Stimulated activated CD8-positive, alpha-beta memory T cell treated with anti-CD3 and anti-CD28 coated beads, Interleukin-4, amount 100 ng/mL, for 4 hours (primary cell): ENCODE data around the gene TADA2B.

ENCODE experiments used
- DNase-seq, 2 donors: peaks; one replicate each; pipeline ENCODE4 v3.0.0-alpha.2; 2020; ENCODE audit warnings: low read depth in 2 of 2, low spot score in 1 of 2

TADA2B gene

GRCh38 chr4:7043284-7044136 is at the start of gene TADA2B:
TSS of gene TADA2B (plus strand) at chr4:7043372. CDS start at chr4:7043580, 208 bp downstream.
- DNase-seq: peak in 1 of 2 donors; percentile 12

GRCh38 chr4:6996481-6996880 is 46.7 kb upstream of the TADA2B start:
- no peak for DNase-seq

- no peak for DNase-seq
These were observed 43.7 kb upstream of the TADA2B start for GRCh38 chr4:6999172-7000086.

GRCh38 chr4:7000421-7001176 is 42.6 kb upstream of the TADA2B start:
- DNase-seq: no peak

- no peak for DNase-seq
These were observed 41.9 kb upstream of the TADA2B start for GRCh38 chr4:7001271-7001670.

GRCh38 chr4:7002336-7002735 is 40.8 kb upstream of the TADA2B start:
- no peak for DNase-seq

GRCh38 chr4:7003176-7003878 is 39.8 kb upstream of the TADA2B start:
- no peak for DNase-seq

- no peak for DNase-seq
These were observed 39.3 kb upstream of the TADA2B start for GRCh38 chr4:7003879-7004240.

- DNase-seq: no peak
These were observed 38.8 kb upstream of the TADA2B start for GRCh38 chr4:7004331-7004730.

- no peak for DNase-seq
These were observed 37.6 kb upstream of the TADA2B start for GRCh38 chr4:7005571-7005970.

GRCh38 chr4:7006411-7006810 is 36.8 kb upstream of the TADA2B start:
- DNase-seq: no peak

- no peak for DNase-seq
These were observed 35.8 kb upstream of the TADA2B start for GRCh38 chr4:7007142-7007907.

- DNase-seq: no peak
These were observed 35.2 kb upstream of the TADA2B start for GRCh38 chr4:7007944-7008343.

GRCh38 chr4:7009564-7009963 is 33.6 kb upstream of the TADA2B start:
- no peak for DNase-seq

- DNase-seq: no peak
These were observed 30.0 kb upstream of the TADA2B start for GRCh38 chr4:7013175-7013574.

GRCh38 chr4:7014815-7015214 is 28.4 kb upstream of the TADA2B start:
- DNase-seq: no peak

- no peak for DNase-seq
These were observed 27.7 kb upstream of the TADA2B start for GRCh38 chr4:7015383-7016035.

GRCh38 chr4:7016086-7016485 is 27.1 kb upstream of the TADA2B start:
- no peak for DNase-seq

- no peak for DNase-seq
These were observed 26.7 kb upstream of the TADA2B start for GRCh38 chr4:7016512-7016911.
